ENCODE measurements around the gene STXBP2. TPM values are rescaled to one million over a fixed set of nuclear protein-coding genes. Genes with fewer than 3 reads are reported as not detected.

STXBP2 gene
- total and polyA plus RNA-seq, 9 of the 15 experiments (the other 6 are each of a cell fraction or from before 2014, with no cell fraction given), result 2.5 to 163 (median 71.3) TPM

- TF ChIP-seq USF1 (CRISPR knock-in tag; IDR thresholded peaks at IDR 0.05), result no peak
- TF ChIP-seq ETV1 (tag; conservative IDR thresholded peaks at IDR 0.05; ENCODE audit: low read depth), result peak; percentile 98
- TF ChIP-seq PHTF2 (CRISPR knock-in tag; IDR thresholded peaks at IDR 0.05), result no peak
- no peak for TF ChIP-seq ZFP1 (CRISPR knock-in tag; IDR thresholded peaks at IDR 0.05)
- TF ChIP-seq FOXA1 (IDR thresholded peaks at IDR 0.05; ENCODE audit: borderline replicate concordance), result no peak
- peak; percentile 74; the same call in 1 of the 2 replicates for TF ChIP-seq HMGXB4 (CRISPR knock-in tag; IDR thresholded peaks at IDR 0.05)
- no peak for TF ChIP-seq NFE2 (IDR thresholded peaks at IDR 0.05; ENCODE audit: low read depth)
- no peak for TF ChIP-seq SMAD3 (CRISPR knock-in tag; conservative IDR thresholded peaks at IDR 0.05)
- TF ChIP-seq GTF2A2 (tag; IDR thresholded peaks at IDR 0.05), result no peak
- no peak for TF ChIP-seq SAFB2 (IDR thresholded peaks at IDR 0.05; ENCODE audit: borderline replicate concordance, low read depth, low read length, severe bottlenecking)
- TF ChIP-seq ZNF778 (CRISPR knock-in tag; IDR thresholded peaks at IDR 0.05), result no peak
- TF ChIP-seq TGIF2 (CRISPR knock-in tag; IDR thresholded peaks at IDR 0.05), result 0 out of 2 replicates have a peak, but pooled peaks have one; percentile 53
- TF ChIP-seq SAFB (IDR thresholded peaks at IDR 0.05; ENCODE audit: borderline replicate concordance, low read depth, low read length), result no peak
- TF ChIP-seq SRSF3 (IDR thresholded peaks at IDR 0.05; ENCODE audit: insufficient read depth, low read length), result no peak
- peak; percentile 34 for TF ChIP-seq MYC (IDR thresholded peaks at IDR 0.05; ENCODE audit: low read depth, low read length)
- TF ChIP-seq MYC (CRISPR knock-in tag; IDR thresholded peaks at IDR 0.05; ENCODE audit: borderline replicate concordance, low read depth), result peak; percentile 25; the same call in 1 of the 2 replicates
- no peak for TF ChIP-seq ATF6 (CRISPR knock-in tag; IDR thresholded peaks at IDR 0.05)
- TF ChIP-seq TAL1 (IDR thresholded peaks at IDR 0.05), result no peak; the same call in 1 of the 2 replicates
- peak; percentile 63; the same call in 1 of the 2 replicates for TF ChIP-seq DPF2 (IDR thresholded peaks at IDR 0.05)
- no peak for TF ChIP-seq ZNF263 (CRISPR knock-in tag; IDR thresholded peaks at IDR 0.05; ENCODE audit: borderline replicate concordance)
- TF ChIP-seq CBFA2T3 (IDR thresholded peaks at IDR 0.05), result peak; percentile 65
- no peak for TF ChIP-seq ZBTB43 (CRISPR knock-in tag; IDR thresholded peaks at IDR 0.05)
Observed at GRCh38 chr19:7637374-7638256, 705 bp downstream of the STXBP2 start (continued).
